ENCODE results near the gene HOTAIR. TPM values are rescaled to one million over a fixed set of nuclear protein-coding genes. Genes with fewer than 3 reads are reported as not detected.

Gene HOTAIR
- total RNA-seq, 2 donors from 2014 or later, result not detected

- DNase-seq (ENCODE audit: low spot score), result no peak
- ATAC-seq, result no peak
- Mint-ChIP-seq H3K36me3 (no peaks in the 10 kb centered on the region), H3K27ac (no peak overlapping the region), H3K4me1 (ENCODE audit: low read depth in 2 of 2) (peaks cover 14 to 16% of the 10 kb centered on the region in 2 donors), H3K27me3 (peaks cover 73 to 85% of the 10 kb centered on the region in 2 donors), H3K4me3 (no peak overlapping the region), H3K9me3 (no peaks in the 10 kb centered on the region)
These were observed 8.2 kb upstream of the HOTAIR start for GRCh38 chr12:53982648-53983567.

GRCh38 chr12:53981634-53982565 is 7.1 kb upstream of the HOTAIR start:
- Mint-ChIP-seq H3K27me3 (peaks cover 69 to 85% of the 10 kb centered on the region in 2 donors), H3K9me3 (no peaks in the 10 kb centered on the region), H3K36me3 (no peaks in the 10 kb centered on the region), H3K4me1 (ENCODE audit: low read depth in 2 of 2) (peaks cover 13 to 14% of the 10 kb centered on the region in 2 donors), H3K4me3 (no peak overlapping the region), H3K27ac (no peak overlapping the region)
- ATAC-seq (no peak), DNase-seq (ENCODE audit: low spot score) (no peak)

- no peak for ATAC-seq
- H3K4me3 Mint-ChIP-seq, result no peak overlapping the region
- no peaks in the 10 kb centered on the region for H3K36me3 Mint-ChIP-seq
- no peaks in the 10 kb centered on the region for H3K9me3 Mint-ChIP-seq
- H3K27ac Mint-ChIP-seq, result no peak overlapping the region
- peaks cover 5 to 11% of the 10 kb centered on the region in 2 donors for H3K4me1 Mint-ChIP-seq (ENCODE audit: low read depth in 2 of 2)
- DNase-seq (ENCODE audit: low spot score), result no peak
- peaks cover 67 to 84% of the 10 kb centered on the region in 2 donors for H3K27me3 Mint-ChIP-seq
These were observed 6.2 kb upstream of the HOTAIR start for GRCh38 chr12:53980802-53981496.

GRCh38 chr12:53980104-53980801 is 5.5 kb upstream of the HOTAIR start:
- no peak overlapping the region for H3K4me3 Mint-ChIP-seq
- no peaks in the 10 kb centered on the region for H3K36me3 Mint-ChIP-seq
- no peak for DNase-seq (ENCODE audit: low spot score)
- H3K27me3 Mint-ChIP-seq, result peaks cover 68 to 87% of the 10 kb centered on the region in 2 donors
- no peak overlapping the region for H3K27ac Mint-ChIP-seq
- ATAC-seq, result no peak
- no peaks in the 10 kb centered on the region for H3K9me3 Mint-ChIP-seq
- peaks cover 8 to 13% of the 10 kb centered on the region in 2 donors for H3K4me1 Mint-ChIP-seq (ENCODE audit: low read depth in 2 of 2)

- Mint-ChIP-seq H3K4me3 (no peak overlapping the region), H3K4me1 (ENCODE audit: low read depth in 2 of 2) (peaks cover 8 to 12% of the 10 kb centered on the region in 2 donors), H3K27ac (no peak overlapping the region), H3K27me3 (peaks cover 64 to 81% of the 10 kb centered on the region in 2 donors), H3K36me3 (no peaks in the 10 kb centered on the region), H3K9me3 (no peaks in the 10 kb centered on the region)
- no peak for ATAC-seq
- DNase-seq (ENCODE audit: low spot score), result no peak
These were observed 4.0 kb upstream of the HOTAIR start for GRCh38 chr12:53978477-53979356.

- H3K36me3 Mint-ChIP-seq, result no peaks in the 10 kb centered on the region
- no peak for DNase-seq (ENCODE audit: low spot score)
- H3K4me1 Mint-ChIP-seq (ENCODE audit: low read depth in 2 of 2), result peaks cover 15 to 18% of the 10 kb centered on the region in 2 donors
- no peak overlapping the region for H3K27ac Mint-ChIP-seq
- peaks cover 63 to 80% of the 10 kb centered on the region in 2 donors for H3K27me3 Mint-ChIP-seq
- ATAC-seq, result no peak
- H3K9me3 Mint-ChIP-seq, result no peaks in the 10 kb centered on the region
- H3K4me3 Mint-ChIP-seq, result no peak overlapping the region
These were observed 3.1 kb upstream of the HOTAIR start for GRCh38 chr12:53977596-53978445.

GRCh38 chr12:53976823-53977595 is 2.3 kb upstream of the HOTAIR start:
- no peak for ATAC-seq
- Mint-ChIP-seq H3K4me3 (no peak overlapping the region), H3K9me3 (no peaks in the 10 kb centered on the region), H3K36me3 (no peaks in the 10 kb centered on the region), H3K4me1 (ENCODE audit: low read depth in 2 of 2) (peaks cover 15 to 19% of the 10 kb centered on the region in 2 donors), H3K27me3 (peaks cover 67 to 82% of the 10 kb centered on the region in 2 donors), H3K27ac (no peak overlapping the region)
- DNase-seq (ENCODE audit: low spot score), result no peak

GRCh38 chr12:53976172-53976822 is 1.5 kb upstream of the HOTAIR start:
- Mint-ChIP-seq H3K4me1 (ENCODE audit: low read depth in 2 of 2) (peaks cover 15 to 19% of the 10 kb centered on the region in 2 donors), H3K27ac (no peak overlapping the region), H3K36me3 (no peaks in the 10 kb centered on the region), H3K9me3 (no peaks in the 10 kb centered on the region), H3K27me3 (peaks cover 67 to 84% of the 10 kb centered on the region in 2 donors), H3K4me3 (no peak overlapping the region)
- DNase-seq (ENCODE audit: low spot score) (no peak), ATAC-seq (no peak)

- Mint-ChIP-seq H3K27ac (no peak overlapping the region), H3K9me3 (no peaks in the 10 kb centered on the region), H3K27me3 (peaks cover 67 to 84% of the 10 kb centered on the region in 2 donors), H3K4me3 (peak overlapping the region; percentile 61), H3K4me1 (ENCODE audit: low read depth in 2 of 2) (peaks cover 15 to 19% of the 10 kb centered on the region in 2 donors), H3K36me3 (no peaks in the 10 kb centered on the region)
- DNase-seq (ENCODE audit: low spot score), result no peak
- ATAC-seq, result no peak
These were observed 862 bp upstream of the HOTAIR start for GRCh38 chr12:53975479-53976152.

- Mint-ChIP-seq H3K36me3 (no peaks in the 10 kb centered on the region), H3K4me1 (ENCODE audit: low read depth in 2 of 2) (peaks cover 11 to 19% of the 10 kb centered on the region in 2 donors), H3K4me3 (peak overlapping the region; percentile 61), H3K9me3 (no peaks in the 10 kb centered on the region), H3K27ac (no peak overlapping the region), H3K27me3 (peaks cover 64 to 84% of the 10 kb centered on the region in 2 donors)
- DNase-seq (ENCODE audit: low spot score) (no peak), ATAC-seq (no peak)
These were observed 314 bp upstream of the HOTAIR start for GRCh38 chr12:53975064-53975471.

All from natural killer cell treated with Interleukin-12 subunit alpha and Interleukin-12 subunit beta and Interleukin-15 and Interleukin-18, amount 100 ng/mL, for 72 hours (primary cell).